HG02973 (cell line): Measurements from ENCODE around the gene YPEL5.

Experiments
- ATAC-seq: cut with Tn5 transposase; IDR thresholded peaks from one replicate; pipeline ENCODE4 v1.9.1; 2021; ENCODE audit warnings: moderate library complexity; ENCODE audit not compliant: unreplicated experiment

YPEL5 gene

DNA sequence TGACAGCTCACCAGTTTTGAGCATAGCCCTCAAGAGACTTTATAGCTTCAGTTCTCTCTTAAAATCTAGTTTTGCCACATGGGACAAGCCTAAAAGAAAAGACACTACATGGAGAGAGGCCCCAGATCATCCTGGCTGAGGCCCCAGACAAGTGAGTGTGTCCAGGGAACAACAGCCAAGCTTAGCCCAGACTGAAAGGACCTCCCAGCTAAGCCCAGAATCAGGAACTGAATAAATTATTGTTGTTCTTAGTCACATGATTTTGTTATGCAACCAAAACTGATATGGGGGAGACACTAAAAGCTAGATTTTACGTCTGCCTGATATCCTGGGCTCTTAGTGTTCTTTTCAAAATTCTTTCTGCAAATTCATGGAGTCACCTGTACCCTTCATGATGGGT, 55.2 kb downstream of the YPEL5 start:
- ATAC-seq = no peak

DNA sequence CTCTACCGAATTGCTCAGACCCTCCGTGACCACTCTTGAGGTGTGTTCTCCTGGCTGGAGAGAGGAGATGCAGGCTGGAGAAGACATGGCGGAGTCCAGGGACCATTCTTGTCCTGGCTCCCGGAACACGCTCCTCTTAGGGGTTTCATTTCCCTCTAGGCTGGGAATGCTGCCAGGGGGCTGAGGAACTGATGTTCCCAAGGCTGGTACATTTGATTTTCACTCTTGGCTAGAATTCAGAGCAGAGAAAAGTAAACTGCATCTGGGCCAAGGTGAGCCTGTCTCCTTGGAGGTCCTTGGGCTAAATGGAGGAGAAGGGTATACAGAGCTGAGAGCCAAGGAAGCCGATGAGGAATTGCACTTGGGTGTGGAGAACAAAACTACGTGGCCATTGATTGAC, 56.3 kb downstream of the YPEL5 start:
- ATAC-seq = no peak

DNA sequence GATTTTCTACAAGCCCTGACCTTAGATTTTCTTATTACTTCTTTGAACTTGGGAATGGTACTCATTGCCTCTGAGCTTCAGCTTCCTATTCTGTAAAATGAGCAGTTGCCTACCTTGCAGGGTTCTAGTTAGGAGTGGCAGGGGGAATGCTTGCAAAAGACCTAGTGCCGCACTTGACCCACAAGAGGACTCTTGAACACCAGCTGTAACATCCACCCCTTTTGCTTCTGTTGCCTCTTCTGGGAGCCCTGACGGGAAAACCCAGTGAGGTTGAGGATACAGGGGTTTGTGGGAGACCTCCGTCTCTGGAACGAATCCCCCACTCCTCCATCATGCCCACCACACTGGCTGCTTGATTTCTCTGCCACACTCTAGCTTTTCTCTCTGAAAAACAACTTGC, 57.5 kb downstream of the YPEL5 start:
- no peak for ATAC-seq

DNA sequence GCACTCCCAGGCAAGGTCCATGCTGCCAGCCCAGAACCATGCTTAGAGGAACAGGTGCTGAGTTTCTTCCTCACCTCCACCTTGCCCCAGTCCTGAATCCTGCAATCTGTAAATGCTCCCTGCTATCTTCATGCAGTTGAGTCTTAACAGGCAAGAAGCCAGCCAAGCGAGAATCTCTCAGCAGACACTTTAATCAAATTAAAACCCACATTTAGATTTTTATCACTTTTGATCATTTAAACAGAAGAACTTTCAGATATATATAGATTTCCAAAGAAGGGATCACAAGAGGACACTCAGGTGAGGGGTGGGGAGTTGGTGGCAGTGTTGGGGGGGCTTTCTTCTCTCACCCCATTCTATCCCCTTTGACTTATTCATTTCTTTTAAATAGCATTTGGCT, 58.6 kb downstream of the YPEL5 start:
- ATAC-seq = no peak

DNA sequence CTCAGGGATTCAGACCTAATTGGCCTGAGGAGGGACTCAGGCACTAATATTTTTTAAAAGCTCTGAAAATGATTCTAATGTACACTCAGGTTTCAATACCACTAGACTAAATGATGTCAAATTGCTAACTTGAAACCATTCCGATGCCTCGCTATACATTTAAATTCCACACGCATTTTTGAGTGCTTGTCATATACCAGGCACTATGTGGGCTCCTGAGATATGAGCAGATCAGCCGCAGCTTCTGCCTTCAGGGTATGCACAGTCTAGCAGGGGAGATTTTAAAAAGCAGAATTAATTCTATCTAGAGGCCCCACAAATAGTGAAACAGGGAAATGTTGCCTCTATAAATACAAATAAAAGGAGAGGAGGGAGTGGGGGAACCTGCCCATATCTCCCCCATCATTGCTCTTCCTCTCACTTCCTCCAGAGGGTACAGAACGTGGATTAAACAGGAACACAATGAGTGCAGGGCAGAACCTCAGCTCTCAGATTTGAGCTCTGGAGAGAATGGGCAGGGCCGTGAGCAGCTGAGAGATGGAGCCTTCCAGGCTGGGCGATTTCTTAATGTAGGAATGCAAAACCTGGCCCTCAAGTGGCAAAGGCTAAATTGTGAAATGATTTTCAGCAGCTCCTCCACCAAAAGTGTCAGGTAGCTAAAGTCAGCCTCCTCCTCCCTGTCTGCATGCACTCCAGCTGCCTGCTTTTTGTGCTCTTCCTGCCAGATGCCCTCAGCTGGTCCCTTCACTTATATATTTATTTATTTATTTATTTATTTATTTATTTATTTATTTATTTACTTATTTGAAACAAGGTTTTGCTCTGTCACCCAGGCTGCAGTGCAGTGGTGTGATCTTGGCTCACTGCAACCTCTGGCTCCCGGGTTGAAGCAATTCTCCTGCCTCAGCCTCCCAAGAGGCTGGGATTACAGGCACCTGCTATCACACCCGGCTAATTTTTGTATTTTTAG, 59.9 kb downstream of the YPEL5 start:
- no peak for ATAC-seq

GRCh38 chr2:30208453-30208852, 61.6 kb downstream of the YPEL5 start:
- no peak for ATAC-seq

GRCh38 chr2:30209227-30209626, 62.4 kb downstream of the YPEL5 start:
- ATAC-seq = no peak
